ENCODE measurements around the gene CST6.

Gene CST6

DNA sequence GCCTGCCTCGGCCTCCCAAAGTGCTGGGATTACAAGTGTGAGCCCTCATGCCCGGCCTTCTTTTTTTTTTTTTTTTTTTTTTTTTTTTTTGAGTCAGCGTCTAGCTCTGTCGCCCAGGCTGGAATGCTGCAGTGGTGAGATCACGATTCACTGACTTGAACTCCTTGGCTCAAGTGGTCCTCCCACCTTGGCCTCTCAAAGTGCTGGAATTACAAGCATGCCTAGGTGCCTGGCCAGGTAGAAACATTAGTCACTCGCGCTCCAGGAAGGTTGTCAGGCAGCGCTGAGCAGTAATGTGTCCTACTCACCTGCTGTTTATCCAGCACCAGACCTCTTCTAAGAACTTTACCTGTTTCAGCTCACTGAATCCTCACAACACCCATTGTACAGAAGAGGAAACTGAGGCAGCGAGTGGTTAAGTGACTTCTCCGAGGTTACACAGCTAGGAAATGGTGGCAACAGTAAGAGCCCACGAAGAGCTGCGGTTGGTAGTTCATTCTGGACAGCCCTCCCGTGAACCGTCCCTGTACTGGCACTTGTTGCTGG lies 496 bp upstream of the CST6 start:
- TF ChIP-seq, protein P1, sequence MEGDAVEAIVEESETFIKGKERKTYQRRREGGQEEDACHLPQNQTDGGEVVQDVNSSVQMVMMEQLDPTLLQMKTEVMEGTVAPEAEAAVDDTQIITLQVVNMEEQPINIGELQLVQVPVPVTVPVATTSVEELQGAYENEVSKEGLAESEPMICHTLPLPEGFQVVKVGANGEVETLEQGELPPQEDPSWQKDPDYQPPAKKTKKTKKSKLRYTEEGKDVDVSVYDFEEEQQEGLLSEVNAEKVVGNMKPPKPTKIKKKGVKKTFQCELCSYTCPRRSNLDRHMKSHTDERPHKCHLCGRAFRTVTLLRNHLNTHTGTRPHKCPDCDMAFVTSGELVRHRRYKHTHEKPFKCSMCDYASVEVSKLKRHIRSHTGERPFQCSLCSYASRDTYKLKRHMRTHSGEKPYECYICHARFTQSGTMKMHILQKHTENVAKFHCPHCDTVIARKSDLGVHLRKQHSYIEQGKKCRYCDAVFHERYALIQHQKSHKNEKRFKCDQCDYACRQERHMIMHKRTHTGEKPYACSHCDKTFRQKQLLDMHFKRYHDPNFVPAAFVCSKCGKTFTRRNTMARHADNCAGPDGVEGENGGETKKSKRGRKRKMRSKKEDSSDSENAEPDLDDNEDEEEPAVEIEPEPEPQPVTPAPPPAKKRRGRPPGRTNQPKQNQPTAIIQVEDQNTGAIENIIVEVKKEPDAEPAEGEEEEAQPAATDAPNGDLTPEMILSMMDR (IDR thresholded peaks at IDR 0.05; ENCODE audit: low read length, missing control alignments), result no peak
- no peak overlapping the region for H3K4me3 ChIP-seq (replicated peaks; ENCODE audit: low read depth, low read length)
- peak; percentile 46 for DNase-seq (ENCODE audit: low read depth)

DNA sequence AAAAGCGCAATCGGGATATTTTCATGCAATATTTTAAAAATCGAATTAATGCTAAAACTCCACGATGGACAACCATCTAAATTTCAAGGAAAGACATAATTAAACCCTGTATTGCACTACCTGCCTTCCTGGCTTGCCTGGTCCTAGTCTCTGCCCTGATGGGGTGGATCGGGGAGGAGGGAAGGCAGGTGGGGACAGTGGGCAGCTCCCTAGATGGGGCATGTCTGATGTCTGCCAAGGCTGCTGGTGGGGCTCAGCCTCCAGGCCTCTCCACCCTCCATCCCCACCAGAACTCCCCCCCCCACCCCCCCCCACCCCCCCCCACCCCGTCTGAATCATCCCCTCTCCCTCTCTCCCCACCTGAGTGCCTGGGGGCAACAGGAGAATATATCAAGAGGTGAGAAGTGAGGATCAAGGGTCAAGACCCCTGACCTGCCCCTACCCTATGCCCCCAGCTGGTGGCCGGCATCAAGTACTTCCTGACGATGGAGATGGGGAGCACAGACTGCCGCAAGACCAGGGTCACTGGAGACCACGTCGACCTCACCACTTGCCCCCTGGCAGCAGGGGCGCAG lies 650 bp downstream of the CST6 start:
- H3K4me3 ChIP-seq (replicated peaks; ENCODE audit: low read depth, low read length), result no peak overlapping the region
- no peak for DNase-seq (ENCODE audit: low read depth)
- TF ChIP-seq, protein P1 (IDR thresholded peaks at IDR 0.05; ENCODE audit: low read length, missing control alignments), result no peak

DNA sequence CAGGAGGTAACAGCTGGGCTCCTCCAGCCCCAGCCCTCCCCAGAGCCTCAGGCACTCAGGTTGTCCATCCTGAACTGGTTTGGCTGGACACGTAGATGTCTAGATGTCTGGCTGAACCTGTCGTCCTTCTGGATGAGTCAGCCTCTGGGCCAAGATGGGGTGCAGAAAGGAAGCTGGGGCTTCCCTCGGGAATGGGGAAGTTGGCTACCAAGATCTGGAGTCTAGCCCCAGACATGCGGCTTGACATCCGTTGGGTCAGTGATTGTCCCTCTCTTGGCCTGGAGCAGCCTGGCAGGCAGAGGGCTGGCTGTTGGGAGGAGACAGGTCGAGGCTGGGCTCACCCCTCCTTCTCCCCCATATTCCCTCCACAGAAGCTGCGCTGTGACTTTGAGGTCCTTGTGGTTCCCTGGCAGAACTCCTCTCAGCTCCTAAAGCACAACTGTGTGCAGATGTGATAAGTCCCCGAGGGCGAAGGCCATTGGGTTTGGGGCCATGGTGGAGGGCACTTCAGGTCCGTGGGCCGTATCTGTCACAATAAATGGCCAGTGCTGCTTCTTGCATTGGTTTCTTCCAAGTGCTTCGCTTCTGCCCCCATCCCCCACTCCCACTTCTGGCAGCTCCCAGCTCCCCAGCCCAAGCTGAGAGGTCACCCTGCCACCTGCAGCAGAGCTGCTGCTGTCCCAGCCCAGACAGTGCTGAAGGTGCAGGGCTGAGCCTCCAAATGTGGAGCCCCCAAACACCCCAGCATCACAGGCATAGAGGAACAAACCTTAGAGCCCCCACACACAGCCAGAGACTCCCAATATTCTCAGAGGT lies 1.3 kb downstream of the CST6 start:
- TF ChIP-seq, protein P1 (IDR thresholded peaks at IDR 0.05; ENCODE audit: low read length, missing control alignments), result no peak
- H3K4me3 ChIP-seq (replicated peaks; ENCODE audit: low read depth, low read length), result no peak overlapping the region
- DNase-seq (ENCODE audit: low read depth), result no peak

DNA sequence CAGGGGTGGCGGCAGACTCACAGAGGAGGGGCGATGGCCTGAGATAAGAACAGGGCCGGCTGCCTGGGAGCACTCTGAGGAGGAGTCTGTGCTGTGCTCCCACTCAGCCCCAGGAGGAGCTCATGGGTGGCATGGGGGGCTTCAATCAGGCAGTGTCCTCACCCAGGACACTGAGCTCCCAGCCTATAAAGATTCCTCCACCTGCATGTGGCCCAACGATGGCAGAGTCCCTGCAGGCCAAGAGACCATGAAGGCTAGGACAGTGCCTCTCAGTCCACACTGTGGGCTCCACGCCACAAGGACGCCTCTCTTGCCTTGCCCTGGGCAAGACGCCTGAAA lies 1.9 kb downstream of the CST6 start:
- TF ChIP-seq, protein P1 (IDR thresholded peaks at IDR 0.05; ENCODE audit: low read length, missing control alignments), result no peak
- DNase-seq (ENCODE audit: low read depth), result no peak
- H3K4me3 ChIP-seq (replicated peaks; ENCODE audit: low read depth, low read length), result no peak overlapping the region

DNA sequence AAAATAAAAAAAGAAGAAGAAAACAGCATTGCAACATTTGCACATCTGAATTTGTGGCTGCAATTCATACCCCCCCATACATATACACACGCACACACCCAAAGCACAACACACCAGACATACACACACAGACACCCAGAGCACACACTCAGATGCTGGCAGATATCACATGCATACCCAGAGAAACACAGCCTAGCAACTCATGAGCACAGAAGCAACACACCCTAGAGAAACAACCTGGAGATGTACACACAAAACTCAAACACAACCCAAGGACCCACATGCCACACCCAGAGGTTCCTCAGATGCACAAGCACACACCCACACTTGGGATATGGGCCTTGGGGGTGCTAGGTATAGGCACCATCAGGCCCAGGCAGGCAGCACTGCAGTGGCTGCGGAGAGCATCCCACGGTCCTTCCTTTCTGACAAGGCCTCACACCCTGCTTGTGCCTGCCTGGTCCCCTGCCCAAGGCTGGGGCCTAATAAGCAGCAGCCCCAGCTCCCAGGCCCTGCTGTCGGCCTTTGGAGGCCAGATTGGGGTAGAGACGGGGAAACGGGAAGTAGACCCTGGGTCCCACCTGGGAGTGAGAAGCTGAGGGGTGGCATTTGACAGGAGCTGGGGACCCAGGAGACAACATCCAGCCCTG lies 3.1 kb downstream of the CST6 start:
- H3K4me3 ChIP-seq (replicated peaks; ENCODE audit: low read depth, low read length), result no peak overlapping the region
- no peak for DNase-seq (ENCODE audit: low read depth)
- TF ChIP-seq, protein P1 (IDR thresholded peaks at IDR 0.05; ENCODE audit: low read length, missing control alignments), result no peak

DNA sequence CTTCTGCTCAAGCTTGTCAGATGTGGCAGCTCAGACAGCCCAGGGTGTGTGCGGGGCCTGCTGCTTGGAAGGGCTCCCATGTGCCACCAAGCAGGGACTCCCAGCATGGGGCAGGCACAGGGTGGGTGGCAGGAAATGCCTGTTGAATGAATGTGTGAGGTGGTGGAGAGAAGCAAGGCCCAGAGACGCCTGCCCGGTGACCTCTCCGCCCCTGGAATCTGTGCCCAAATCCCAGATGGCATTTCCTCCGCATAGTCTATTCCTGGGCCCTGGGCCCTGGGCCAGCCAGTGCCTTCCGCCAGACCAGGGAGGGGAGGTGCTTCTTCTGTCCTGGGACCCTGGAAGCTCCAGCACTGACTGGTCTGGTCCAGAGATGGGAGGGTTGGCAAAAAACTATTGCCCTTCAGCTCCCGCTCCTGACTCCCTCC lies 3.7 kb downstream of the CST6 start:
- no peak overlapping the region for H3K4me3 ChIP-seq (replicated peaks; ENCODE audit: low read depth, low read length)
- DNase-seq (ENCODE audit: low read depth), result peak; percentile 46
- TF ChIP-seq, protein P1 (IDR thresholded peaks at IDR 0.05; ENCODE audit: low read length, missing control alignments), result no peak
